ENCODE data around the gene KNL1. TPM values are rescaled to one million over a fixed set of nuclear protein-coding genes. Genes with fewer than 3 reads are reported as not detected.

KNL1 gene
- total RNA-seq, 1 experiment from 2014 or later, result 27.5 TPM

DNA sequence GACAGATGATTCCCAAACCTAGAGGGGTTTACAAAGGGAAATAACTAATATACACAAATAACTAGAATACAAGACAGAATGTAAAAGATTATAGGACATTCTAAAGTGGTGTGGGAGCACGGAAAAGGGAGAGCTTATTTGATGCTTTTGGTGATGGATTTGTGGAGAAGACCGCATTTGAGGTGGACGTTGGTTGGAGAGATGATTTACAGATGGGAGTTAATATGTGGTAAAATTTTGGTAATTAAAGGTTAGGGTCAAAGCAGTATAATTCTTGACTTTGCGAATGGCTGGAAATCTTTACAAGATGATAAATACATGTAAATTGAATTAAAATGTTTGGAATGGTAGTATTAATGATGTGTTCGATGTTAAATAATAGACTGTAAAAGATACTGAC, 1.2 kb downstream of the KNL1 start:
- no peak overlapping the region for H3K27ac ChIP-seq
- intact Hi-C loops (cut with micrococcal nuclease; ENCODE audit: unreplicated experiment), result loop anchor here (10.0 kb wide), 1 partner anchor 180 kb away; no protein-coding TSS in a partner anchor

DNA sequence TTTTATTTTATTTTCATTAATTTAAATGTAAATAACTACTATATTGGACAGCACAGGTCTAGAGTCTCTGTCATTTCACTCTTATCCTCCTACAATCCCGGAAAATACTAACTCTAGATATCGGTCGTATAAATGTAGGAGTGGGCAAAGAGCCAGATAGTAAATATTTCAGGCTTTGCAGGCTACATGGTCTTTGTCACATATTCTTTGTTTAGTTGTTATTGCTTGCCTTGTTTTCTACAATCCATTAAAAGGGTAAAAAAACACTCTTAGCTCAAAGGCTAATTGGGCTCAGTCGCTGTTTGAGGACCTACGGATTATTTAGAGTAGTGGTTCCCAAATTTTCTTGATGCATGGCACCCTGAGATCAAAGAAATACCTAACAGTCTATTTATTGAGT, 1.7 kb downstream of the KNL1 start:
- Histone ChIP-seq H3K9me3 (ENCODE audit: insufficient read depth, low read depth) (no peaks in the 10 kb centered on the region), H3K27me3 (ENCODE audit: insufficient read depth, low read depth) (no peaks in the 10 kb centered on the region), H3K36me3 (ENCODE audit: low read depth) (no peaks in the 10 kb centered on the region), H3K79me2 (ENCODE audit: low read depth) (peaks cover 45% of the 10 kb centered on the region), H3K4me3 (no peak overlapping the region; the same call in 1 of the 2 replicates), H3K4me2 (peak overlapping the region; percentile 98), H3K9me2 (ENCODE audit: insufficient read depth) (no peaks in the 10 kb centered on the region), H2AFZ (no peak overlapping the region), H3K27ac (no peak overlapping the region), H4K20me1 (ENCODE audit: insufficient read depth) (no peaks in the 10 kb centered on the region), H3F3A (ENCODE audit: insufficient read depth, low read depth) (peaks cover 5% of the 10 kb centered on the region; the same call in 1 of the 2 replicates), H3K4me1 (replicated peaks; ENCODE audit: insufficient read depth) (peaks cover 8% of the 10 kb centered on the region; the same call in 1 of the 2 replicates)
- ChIA-PET CTCF (interaction anchor here (0.6 kb wide), 1 partner anchor 173 kb away, joined by 8 read pairs; no protein-coding TSS in a partner anchor), POLR2A (ENCODE audit: unreplicated experiment) (no interaction called here)
- intact Hi-C loops (cut with micrococcal nuclease; ENCODE audit: unreplicated experiment), result loop anchor here (10.0 kb wide), 1 partner anchor 179 kb away; no protein-coding TSS in a partner anchor
- BruUV-seq (replicated peaks), result no TSS peak
- DNase-seq, result no peak
- no peak for TF ChIP-seq CTCF (conservative IDR thresholded peaks at IDR 0.05)
- no peak for TF ChIP-seq EZH2 (IDR thresholded peaks at IDR 0.05; ENCODE audit: low read depth)

More for the DNA sequence above, 1.2 kb downstream of the KNL1 start:
- Histone ChIP-seq H3F3A (ENCODE audit: insufficient read depth, low read depth) (peaks cover 5% of the 10 kb centered on the region; the same call in 1 of the 2 replicates), H3K4me2 (peak overlapping the region; percentile 98), H3K9me2 (ENCODE audit: insufficient read depth) (no peaks in the 10 kb centered on the region), H3K79me2 (ENCODE audit: low read depth) (peaks cover 45% of the 10 kb centered on the region), H3K36me3 (ENCODE audit: low read depth) (no peaks in the 10 kb centered on the region), H3K27me3 (ENCODE audit: insufficient read depth, low read depth) (no peaks in the 10 kb centered on the region), H3K4me1 (replicated peaks; ENCODE audit: insufficient read depth) (peaks cover 8% of the 10 kb centered on the region; the same call in 1 of the 2 replicates), H4K20me1 (ENCODE audit: insufficient read depth) (no peaks in the 10 kb centered on the region), H2AFZ (peak overlapping the region; percentile 97), H3K4me3 (peak overlapping the region; percentile 93), H3K9me3 (ENCODE audit: insufficient read depth, low read depth) (no peaks in the 10 kb centered on the region)
- CTCF ChIA-PET, result interaction anchor here (0.6 to 1.0 kb wide), 3 partner anchors 12 to 173 kb away, joined by 4 to 8 read pairs (median 8); no protein-coding TSS in a partner anchor
- DNase-seq, result no peak
- no peak for TF ChIP-seq CTCF (conservative IDR thresholded peaks at IDR 0.05)
- no peak for TF ChIP-seq EZH2 (IDR thresholded peaks at IDR 0.05; ENCODE audit: low read depth)
- POLR2A ChIA-PET (ENCODE audit: unreplicated experiment), result no interaction called here
- no TSS peak for BruUV-seq (replicated peaks)

DNA sequence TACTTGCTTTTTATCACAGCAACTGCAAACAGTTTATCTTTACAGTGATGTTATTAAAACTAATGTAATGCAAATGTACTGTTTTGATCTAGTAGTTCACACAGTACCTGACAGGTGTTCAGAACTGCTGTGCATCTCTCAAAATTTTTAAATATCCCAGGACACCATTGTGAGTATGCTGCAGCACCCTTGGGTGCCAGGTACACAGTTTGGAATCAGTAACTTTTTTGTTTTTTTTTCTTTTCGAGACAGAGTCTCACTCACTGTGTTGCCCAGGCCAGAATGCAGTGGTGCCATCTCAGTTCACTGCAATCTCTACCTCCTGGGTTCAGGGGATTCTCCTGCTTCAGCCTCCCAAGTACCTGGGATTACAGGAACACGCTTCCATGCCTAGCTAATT, 3.0 kb downstream of the KNL1 start:
- peaks cover 5% of the 10 kb centered on the region; the same call in 1 of the 2 replicates for H3F3A ChIP-seq (ENCODE audit: insufficient read depth, low read depth)
- H3K4me2 ChIP-seq, result no peak overlapping the region
- TF ChIP-seq EZH2 (IDR thresholded peaks at IDR 0.05; ENCODE audit: low read depth) (no peak), CTCF (conservative IDR thresholded peaks at IDR 0.05) (no peak)
- H3K4me1 ChIP-seq (replicated peaks; ENCODE audit: insufficient read depth), result peaks cover 8% of the 10 kb centered on the region; the same call in 1 of the 2 replicates
- POLR2A ChIA-PET (ENCODE audit: unreplicated experiment), result no interaction called here
- no peaks in the 10 kb centered on the region for H3K27me3 ChIP-seq (ENCODE audit: insufficient read depth, low read depth)
- no peak for DNase-seq
- H3K9me3 ChIP-seq (ENCODE audit: insufficient read depth, low read depth), result no peaks in the 10 kb centered on the region
- CTCF ChIA-PET, result no interaction called here
- H3K4me3 ChIP-seq, result no peak overlapping the region
- no peak overlapping the region for H2AFZ ChIP-seq
- peaks cover 45% of the 10 kb centered on the region for H3K79me2 ChIP-seq (ENCODE audit: low read depth)
- intact Hi-C loops (cut with micrococcal nuclease; ENCODE audit: unreplicated experiment), result loop anchor here (10.0 kb wide), 1 partner anchor 178 kb away; no protein-coding TSS in a partner anchor
- no peaks in the 10 kb centered on the region for H4K20me1 ChIP-seq (ENCODE audit: insufficient read depth)
- H3K27ac ChIP-seq, result no peak overlapping the region
- no peaks in the 10 kb centered on the region for H3K9me2 ChIP-seq (ENCODE audit: insufficient read depth)
- no peaks in the 10 kb centered on the region for H3K36me3 ChIP-seq (ENCODE audit: low read depth)
- BruUV-seq (replicated peaks), result no TSS peak

All from PC-9 (cell line).